Progenitor cell of endocrine pancreas (in vitro differentiated cells): ENCODE measurements around the gene FBN1. TPM values are rescaled to one million over a fixed set of nuclear protein-coding genes. Genes with fewer than 3 reads are reported as not detected.

Experiments used
- DNase-seq: peaks from one replicate; pipeline ENCODE4 v3.0.0; 2021; ENCODE audit warnings: low spot score; ENCODE audit not compliant: unreplicated experiment
- H3K27ac Mint-ChIP-seq: 2 replicates; pipeline ENCODE4 v1.8.0; 2021; ENCODE audit warnings: mild to moderate bottlenecking, moderate library complexity, mixed read lengths
- H3K27me3 Mint-ChIP-seq: 2 replicates; pipeline ENCODE4 v1.8.0; 2021; ENCODE audit warnings: mixed read lengths
- H3K36me3 Mint-ChIP-seq: 2 replicates; pipeline ENCODE4 v1.8.0; 2022; ENCODE audit warnings: mixed read lengths; ENCODE audit not compliant: insufficient read depth
- H3K4me1 Mint-ChIP-seq: 2 replicates; pipeline ENCODE4 v1.8.0; 2021; ENCODE audit warnings: low read depth, mixed read lengths
- H3K4me3 Mint-ChIP-seq: 2 replicates; pipeline ENCODE4 v1.8.0; 2021; ENCODE audit warnings: low read depth, mild to moderate bottlenecking, moderate library complexity, mixed read lengths
- H3K9me3 Mint-ChIP-seq: 2 replicates; pipeline ENCODE4 v1.8.0; 2021; ENCODE audit warnings: low read depth, mixed read lengths
- CTCF ChIP-seq: fragments of 200-600 bp; sonication (generic); IDR thresholded peaks from one replicate; pipeline ENCODE4 v1.5.0; 2021; ENCODE audit warnings: antibody characterized with exemption, mild to moderate bottlenecking; ENCODE audit not compliant: unreplicated experiment
- total RNA-seq: library from RNA; stranded (reverse); gene quantifications from 2 replicates; pipeline ENCODE4 v1.2.1, GENCODE V29; 2021

The FBN1 gene
- total RNA-seq, 1 donor from 2014 or later: 3.3 TPM

DNA sequence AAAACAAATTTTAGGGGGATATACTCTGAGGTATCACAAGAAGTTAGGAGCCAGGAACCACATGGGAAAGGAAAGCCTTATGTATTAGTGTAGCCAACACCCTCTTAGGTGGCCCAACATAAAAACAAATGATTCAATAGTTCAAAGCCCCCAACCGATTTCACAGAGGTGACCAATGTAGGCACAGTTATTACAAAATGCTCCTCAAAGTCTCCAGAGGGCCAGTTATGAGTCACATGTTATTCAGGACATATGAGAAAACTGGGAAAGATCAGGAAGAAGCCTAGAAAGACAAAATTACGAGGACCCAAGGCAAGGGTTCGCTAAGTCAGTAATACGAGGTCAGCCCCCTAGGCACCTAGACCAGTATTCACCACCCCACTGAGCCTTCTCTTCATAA, 29.9 kb upstream of the FBN1 start:
- DNase-seq: no peak
- no peaks in the 10 kb centered on the region for H3K27me3 Mint-ChIP-seq
- no peaks in the 10 kb centered on the region for H3K9me3 Mint-ChIP-seq
- H3K36me3 Mint-ChIP-seq: no peaks in the 10 kb centered on the region
- peaks cover 4% of the 10 kb centered on the region for H3K4me1 Mint-ChIP-seq
- no peak for TF ChIP-seq CTCF
- H3K27ac Mint-ChIP-seq: no peak overlapping the region
- H3K4me3 Mint-ChIP-seq: no peak overlapping the region

GRCh38 chr15:48674876-48675275, 29.4 kb upstream of the FBN1 start:
- H3K27ac Mint-ChIP-seq: no peak overlapping the region
- peaks cover 5% of the 10 kb centered on the region for H3K27me3 Mint-ChIP-seq
- no peaks in the 10 kb centered on the region for H3K36me3 Mint-ChIP-seq
- no peak for TF ChIP-seq CTCF
- no peak for DNase-seq
- no peaks in the 10 kb centered on the region for H3K9me3 Mint-ChIP-seq
- peaks cover 4% of the 10 kb centered on the region for H3K4me1 Mint-ChIP-seq
- no peak overlapping the region for H3K4me3 Mint-ChIP-seq

DNA sequence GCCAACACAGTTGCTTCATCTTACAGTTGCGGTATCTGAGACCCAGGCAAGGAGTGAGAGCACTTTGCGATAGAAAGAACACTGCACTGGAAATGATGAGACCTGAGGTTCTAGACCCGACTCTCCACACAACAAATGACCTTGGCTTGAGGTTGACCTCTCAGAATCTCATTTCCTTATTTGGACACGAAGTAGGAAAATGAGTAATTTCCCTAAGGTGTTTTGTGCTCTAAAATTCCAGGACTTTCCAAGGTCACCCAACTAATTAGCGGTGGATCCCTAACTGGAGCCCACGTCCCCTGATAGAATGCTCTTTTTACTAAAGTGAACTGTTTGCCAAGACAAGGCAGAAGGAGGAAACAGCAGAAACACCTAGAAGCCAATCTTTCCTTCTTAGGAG, 26.7 kb upstream of the FBN1 start:
- Mint-ChIP-seq H3K4me3 (no peak overlapping the region), H3K27ac (no peak overlapping the region), H3K27me3 (peaks cover 5% of the 10 kb centered on the region), H3K9me3 (no peaks in the 10 kb centered on the region), H3K36me3 (no peaks in the 10 kb centered on the region), H3K4me1 (no peaks in the 10 kb centered on the region)
- no peak for TF ChIP-seq CTCF
- DNase-seq: no peak

GRCh38 chr15:48671103-48672022, 25.9 kb upstream of the FBN1 start:
- Mint-ChIP-seq H3K4me3 (no peak overlapping the region), H3K36me3 (no peaks in the 10 kb centered on the region), H3K27me3 (peaks cover 5% of the 10 kb centered on the region), H3K27ac (no peak overlapping the region), H3K9me3 (no peaks in the 10 kb centered on the region), H3K4me1 (no peaks in the 10 kb centered on the region)
- DNase-seq: no peak
- TF ChIP-seq CTCF: no peak

GRCh38 chr15:48667701-48668100, 22.2 kb upstream of the FBN1 start:
- Mint-ChIP-seq H3K36me3 (no peaks in the 10 kb centered on the region), H3K27me3 (peaks cover 8% of the 10 kb centered on the region), H3K4me1 (no peaks in the 10 kb centered on the region), H3K4me3 (no peak overlapping the region), H3K27ac (no peak overlapping the region), H3K9me3 (no peaks in the 10 kb centered on the region)
- no peak for TF ChIP-seq CTCF
- no peak for DNase-seq
